Activated naive CD4-positive, alpha-beta T cell treated with Interleukin-2 at 50 U/mL for 16 hours (primary cell): ENCODE measurements around the gene GPR34.

Source experiments
- DNase-seq: peaks from one replicate; pipeline ENCODE4 v3.0.0-alpha.2; 2020

GPR34 gene

DNA sequence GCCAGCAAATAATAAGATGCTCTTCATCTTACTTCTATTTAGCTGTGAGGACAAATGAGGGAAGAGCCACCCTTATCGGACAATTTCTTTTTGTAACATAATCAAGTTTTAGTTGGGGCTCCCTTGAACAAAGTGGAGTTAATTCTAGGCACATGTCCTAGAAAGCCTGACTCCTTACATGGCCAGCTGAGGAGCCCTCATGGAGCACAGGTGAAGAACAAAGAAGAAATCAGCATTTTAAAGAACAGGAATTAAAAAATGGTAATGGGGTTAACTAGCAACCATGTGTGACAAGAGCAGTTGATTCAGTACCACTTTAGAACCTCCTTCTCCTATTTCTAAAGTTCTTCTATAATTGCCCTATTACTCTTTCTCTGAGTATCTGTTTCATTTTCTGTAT is 51.1 kb downstream of the GPR34 start:
- no peak for DNase-seq
